Endothelial cell (in vitro differentiated cells): ENCODE measurements around the gene SF3B3. TPM values are rescaled to one million over a fixed set of nuclear protein-coding genes. Genes with fewer than 3 reads are reported as not detected.

Source experiments
- DNase-seq: peaks from one replicate; pipeline ENCODE4 v3.0.0; 2021; ENCODE audit warnings: low spot score
- H3K27ac Mint-ChIP-seq: one replicate; pipeline ENCODE4 v1.8.0; 2021; ENCODE audit warnings: mixed read lengths, inconsistent platforms; ENCODE audit not compliant: unreplicated experiment
- H3K27me3 Mint-ChIP-seq: one replicate; pipeline ENCODE4 v1.8.0; 2021; ENCODE audit warnings: mild to moderate bottlenecking, moderate library complexity, mixed read lengths, inconsistent platforms; ENCODE audit not compliant: unreplicated experiment
- H3K36me3 Mint-ChIP-seq: one replicate; pipeline ENCODE4 v1.8.0; 2021; ENCODE audit warnings: mild to moderate bottlenecking, low read depth, mixed read lengths, inconsistent platforms; ENCODE audit not compliant: unreplicated experiment
- H3K4me1 Mint-ChIP-seq: one replicate; pipeline ENCODE4 v1.8.0; 2021; ENCODE audit warnings: mild to moderate bottlenecking, mixed read lengths, inconsistent platforms; ENCODE audit not compliant: unreplicated experiment
- H3K4me3 Mint-ChIP-seq: one replicate; pipeline ENCODE4 v1.8.0; 2021; ENCODE audit warnings: mild to moderate bottlenecking, mixed read lengths, inconsistent platforms; ENCODE audit not compliant: unreplicated experiment
- H3K9me3 Mint-ChIP-seq: one replicate; pipeline ENCODE4 v1.8.0; 2021; ENCODE audit warnings: mixed read lengths, inconsistent platforms; ENCODE audit not compliant: unreplicated experiment
- CTCF ChIP-seq: fragments of 200-600 bp; sonication (generic); IDR thresholded peaks from one replicate; pipeline ENCODE4 v1.5.0; 2021; ENCODE audit warnings: antibody characterized with exemption; ENCODE audit not compliant: unreplicated experiment
- total RNA-seq: library from RNA; stranded (reverse); fragmentation: NEBNext Ultra II Directional; extraction: Animal tissue kit (Norgen Biotek cat#: 25700); gene quantifications from one replicate; pipeline ENCODE4 v1.2.1, GENCODE V29; 2021; ENCODE audit not compliant: unreplicated experiment

The SF3B3 gene
- total RNA-seq, 1 donor from 2014 or later = 228 TPM

- H3K36me3 Mint-ChIP-seq = peaks cover 27% of the 10 kb centered on the region
- no peaks in the 10 kb centered on the region for H3K9me3 Mint-ChIP-seq
- H3K4me1 Mint-ChIP-seq = no peaks in the 10 kb centered on the region
- no peak for DNase-seq
- H3K27me3 Mint-ChIP-seq = no peaks in the 10 kb centered on the region
- no peak for TF ChIP-seq CTCF
- no peak overlapping the region for H3K27ac Mint-ChIP-seq
- peak overlapping the region; percentile 12 for H3K4me3 Mint-ChIP-seq
These were observed 11.8 kb upstream of the SF3B3 start for GRCh38 chr16:70511833-70512232.

GRCh38 chr16:70512456-70512855 is 11.2 kb upstream of the SF3B3 start:
- Mint-ChIP-seq H3K27ac (no peak overlapping the region), H3K9me3 (no peaks in the 10 kb centered on the region), H3K27me3 (no peaks in the 10 kb centered on the region), H3K36me3 (peaks cover 27% of the 10 kb centered on the region), H3K4me3 (no peak overlapping the region), H3K4me1 (no peaks in the 10 kb centered on the region)
- TF ChIP-seq CTCF = no peak
- DNase-seq = no peak

GRCh38 chr16:70520612-70521297 is 2.9 kb upstream of the SF3B3 start:
- Mint-ChIP-seq H3K27ac (no peak overlapping the region), H3K4me1 (peaks cover 19% of the 10 kb centered on the region), H3K4me3 (no peak overlapping the region), H3K27me3 (peaks cover 2% of the 10 kb centered on the region), H3K9me3 (no peaks in the 10 kb centered on the region), H3K36me3 (peaks cover 9% of the 10 kb centered on the region)
- TF ChIP-seq CTCF = no peak
- DNase-seq = no peak

- no peaks in the 10 kb centered on the region for H3K9me3 Mint-ChIP-seq
- no peak for DNase-seq
- H3K4me1 Mint-ChIP-seq = peaks cover 31% of the 10 kb centered on the region
- peaks cover 6% of the 10 kb centered on the region for H3K36me3 Mint-ChIP-seq
- H3K27ac Mint-ChIP-seq = peak overlapping the region; percentile 98
- peaks cover 4% of the 10 kb centered on the region for H3K27me3 Mint-ChIP-seq
- no peak for TF ChIP-seq CTCF
- H3K4me3 Mint-ChIP-seq = peak overlapping the region; percentile 100
These were observed 1.2 kb upstream of the SF3B3 start for GRCh38 chr16:70522216-70523075.
